NCI-H1930 (cell line): ENCODE results near the gene LRPAP1.
A peak's percentile ranks its signal among the peaks of the same experiment; 100 is the strongest.
"Not testable (repeated sequence)": the region's sequence is repeated elsewhere in the genome, so short reads cannot be mapped to it uniquely, and the experiment has no call there.

Source experiments
- DNase-seq, 2 experiments: peaks; one replicate each; lab custom pipeline; 2025; lab: John Stamatoyannopoulos, UW

LRPAP1 gene

GRCh38 chr4:3531879-3532750 lies at the start of gene LRPAP1:
LRPAP1 (minus strand) TSS chr4:3532422; CDS start chr4:3532412, 10 bp downstream.
- DNase-seq: peak; percentile 83 to 92

DNA sequence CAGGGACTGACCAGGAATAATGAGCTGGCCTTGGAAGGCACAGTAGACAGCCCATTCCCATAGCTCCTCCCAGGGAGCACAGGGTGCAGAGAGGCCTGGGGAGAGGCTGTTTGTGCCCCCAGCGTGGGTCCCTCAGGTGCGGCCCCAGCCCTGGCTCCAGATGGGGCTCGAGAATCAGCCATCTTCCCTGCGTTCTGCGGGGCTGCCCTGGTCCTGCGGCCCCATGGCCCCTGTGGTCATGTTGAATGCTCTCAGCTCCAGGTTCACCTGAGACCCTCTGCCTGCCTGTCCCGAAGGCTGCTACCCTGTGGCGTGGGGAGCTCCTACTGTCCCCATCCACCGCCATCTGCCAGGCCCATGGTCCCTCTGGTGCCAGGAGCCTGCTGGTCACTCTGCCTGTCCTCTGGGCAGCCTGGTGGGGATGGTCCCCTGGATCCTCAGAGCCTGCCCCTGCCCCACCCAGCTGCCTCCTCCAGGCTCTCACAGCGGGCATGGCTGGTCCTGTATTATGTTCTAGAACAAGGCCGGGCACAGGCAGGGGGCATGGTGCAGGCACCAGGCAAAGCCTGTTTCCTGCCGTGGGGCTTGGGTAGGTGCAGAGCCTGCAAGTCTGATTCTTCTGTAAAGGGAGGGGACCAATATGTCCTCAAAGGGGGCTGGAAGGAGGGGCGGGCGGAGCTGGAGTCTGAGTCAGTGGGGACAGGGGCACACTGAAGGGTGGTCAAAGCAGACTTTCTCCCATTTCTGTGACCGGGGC lies 49.3 kb upstream of the LRPAP1 start:
- not testable (repeated sequence) for DNase-seq

DNA sequence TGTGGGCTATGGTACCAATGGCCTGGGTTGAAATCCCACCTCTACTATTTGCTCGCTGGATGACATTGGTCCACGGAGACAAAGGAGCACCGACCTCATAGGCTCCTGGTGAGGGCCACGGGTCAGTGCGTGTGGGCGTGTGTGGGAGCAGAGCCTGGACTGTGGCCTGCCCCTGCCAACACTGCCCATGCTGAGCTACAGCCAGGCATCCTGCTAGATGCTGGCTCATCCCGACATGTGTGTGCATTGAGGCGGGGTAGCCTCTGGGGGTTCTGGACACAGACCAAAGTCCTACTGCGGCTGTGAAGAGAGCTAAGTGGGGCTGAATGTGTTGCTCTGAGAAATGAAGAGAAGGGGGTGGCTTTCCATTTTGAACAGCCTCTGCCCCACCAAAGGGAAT lies 48.6 kb upstream of the LRPAP1 start:
- not testable (repeated sequence) for DNase-seq

DNA sequence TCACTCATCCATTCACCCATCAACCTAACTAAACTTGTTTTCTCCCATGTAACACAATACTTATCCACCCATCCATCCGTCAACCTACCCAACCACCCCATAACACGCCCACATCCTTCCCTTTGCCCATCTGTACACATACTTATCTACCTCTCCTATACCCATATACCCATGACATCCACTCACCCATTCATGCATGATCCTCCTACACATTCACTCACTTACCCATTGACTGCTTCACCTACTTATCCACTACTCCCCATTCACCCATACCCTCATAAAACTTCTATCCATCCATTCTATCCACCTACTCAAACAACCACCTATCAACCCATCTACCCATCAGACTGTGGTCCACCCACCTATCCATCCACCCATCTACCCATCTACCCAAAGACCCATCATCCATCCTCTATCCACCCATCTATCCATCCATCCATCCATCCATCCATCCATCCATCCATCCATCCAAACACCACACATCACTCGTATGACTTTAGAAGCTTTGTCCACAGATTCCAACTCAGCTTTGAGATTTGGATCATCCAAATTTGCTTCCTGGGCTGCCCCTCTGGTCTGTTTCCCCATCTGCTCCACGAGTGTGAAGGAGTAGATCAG lies 46.4 kb upstream of the LRPAP1 start:
- not testable (repeated sequence) for DNase-seq

DNA sequence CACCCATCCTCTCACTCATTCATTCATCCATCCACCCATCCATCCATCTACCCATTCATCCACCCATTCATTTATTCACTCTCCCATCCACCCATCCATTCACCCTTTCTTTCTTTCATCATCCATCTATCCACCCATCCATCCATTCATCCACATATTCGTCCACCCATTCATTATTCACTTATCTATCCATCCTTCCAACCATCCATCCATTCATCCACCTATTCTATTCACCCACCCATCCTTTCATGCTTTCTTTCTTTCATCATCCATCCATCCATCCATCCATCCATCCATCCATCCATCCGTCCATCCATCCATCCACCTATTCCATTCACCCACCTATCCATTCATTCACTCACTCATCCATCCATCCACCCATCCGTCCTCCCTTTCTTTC lies 45.8 kb upstream of the LRPAP1 start:
- DNase-seq: not testable (repeated sequence)

DNA sequence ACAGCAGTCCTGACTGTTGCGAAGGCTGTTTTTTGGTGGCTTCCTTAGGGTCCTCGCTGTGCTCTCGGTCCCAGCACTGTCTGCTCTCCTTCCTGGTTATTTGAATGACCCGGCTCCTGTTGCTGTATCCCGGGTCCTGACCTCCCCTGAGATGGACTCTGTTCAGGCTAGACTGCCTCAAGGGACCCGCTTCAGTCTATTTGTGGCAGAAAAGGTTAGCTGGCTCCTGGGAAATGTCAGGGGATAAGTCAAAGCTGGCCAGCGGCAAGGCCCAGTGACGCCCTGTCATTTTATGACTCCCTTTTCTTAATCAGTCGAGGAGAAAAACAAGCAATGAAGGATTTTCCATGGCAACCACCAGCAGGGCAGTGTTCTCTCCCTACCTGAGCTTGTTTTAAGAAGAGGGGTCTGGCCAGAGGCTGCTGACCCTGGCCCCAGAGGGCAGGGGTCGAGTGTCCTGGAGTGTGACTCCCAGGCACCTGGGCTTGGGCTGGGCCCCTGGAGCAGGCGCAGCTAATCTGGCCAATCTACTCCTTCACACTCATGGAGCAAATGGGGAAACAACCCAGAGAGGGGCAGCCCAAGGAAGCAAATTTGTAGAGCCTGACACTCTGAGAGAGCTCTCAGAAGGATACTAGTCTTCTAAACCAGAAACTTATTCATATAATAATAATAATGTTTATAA lies 45.1 kb upstream of the LRPAP1 start:
- not testable (repeated sequence) for DNase-seq

DNA sequence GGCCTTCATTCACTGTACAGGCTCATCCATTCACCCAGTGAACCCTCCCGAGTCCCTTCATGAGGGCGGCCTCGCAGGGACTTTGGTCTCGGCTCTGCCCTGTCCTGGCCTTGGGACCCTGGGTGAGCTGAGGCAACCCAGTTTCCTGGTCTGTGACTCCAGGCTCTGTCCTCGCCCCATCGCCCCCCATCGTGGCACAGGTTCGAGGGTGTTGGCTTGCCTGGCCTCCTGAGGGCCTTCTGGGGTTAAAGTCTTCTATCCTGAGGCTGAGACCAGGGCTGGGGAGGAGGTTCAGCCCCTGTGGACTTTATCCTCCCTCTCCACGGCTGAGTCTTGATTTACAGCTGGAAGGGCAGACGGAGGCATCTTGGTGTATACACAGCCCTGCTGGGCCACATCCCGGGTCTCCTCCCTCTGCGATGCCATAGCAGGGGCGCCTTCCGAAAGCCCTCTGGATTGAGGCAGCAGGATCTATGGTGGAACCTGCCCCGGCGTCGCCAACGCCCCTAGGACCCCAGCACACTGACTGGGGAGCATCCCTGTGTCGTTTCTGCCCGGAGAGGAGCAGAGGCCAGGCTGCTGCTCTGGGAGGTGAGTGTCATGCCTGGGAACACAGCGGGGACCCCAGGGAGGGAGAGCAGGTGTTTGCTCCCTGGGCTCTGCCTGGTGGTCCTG lies 44.4 kb upstream of the LRPAP1 start:
- not testable (repeated sequence) for DNase-seq

- DNase-seq: not testable (repeated sequence)
These were observed 43.5 kb upstream of the LRPAP1 start for GRCh38 chr4:3575426-3576369.

GRCh38 chr4:3574865-3575264 lies 42.6 kb upstream of the LRPAP1 start:
- not testable (repeated sequence) for DNase-seq

GRCh38 chr4:3574346-3574745 lies 42.1 kb upstream of the LRPAP1 start:
- DNase-seq: not testable (repeated sequence)

DNA sequence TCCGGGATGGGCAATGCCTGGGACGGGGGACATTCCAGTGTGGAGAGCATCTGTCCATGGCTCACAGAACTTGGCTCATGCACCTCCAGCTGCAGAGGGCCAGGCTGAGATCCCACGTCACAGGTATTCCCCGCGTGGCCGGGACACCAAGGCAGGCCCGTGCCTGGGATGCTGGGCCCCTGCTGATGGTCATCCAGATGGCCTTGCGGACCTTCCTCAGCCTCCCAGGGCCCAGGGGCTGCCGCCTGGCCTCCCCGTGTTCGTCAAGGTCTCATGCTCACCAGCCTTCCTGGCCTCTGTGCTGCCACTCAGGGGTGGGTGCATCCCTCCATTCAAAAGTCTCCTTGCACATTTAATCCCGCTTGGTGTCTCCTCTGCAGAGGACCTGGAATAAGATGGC lies 40.9 kb upstream of the LRPAP1 start:
- DNase-seq: no peak

DNA sequence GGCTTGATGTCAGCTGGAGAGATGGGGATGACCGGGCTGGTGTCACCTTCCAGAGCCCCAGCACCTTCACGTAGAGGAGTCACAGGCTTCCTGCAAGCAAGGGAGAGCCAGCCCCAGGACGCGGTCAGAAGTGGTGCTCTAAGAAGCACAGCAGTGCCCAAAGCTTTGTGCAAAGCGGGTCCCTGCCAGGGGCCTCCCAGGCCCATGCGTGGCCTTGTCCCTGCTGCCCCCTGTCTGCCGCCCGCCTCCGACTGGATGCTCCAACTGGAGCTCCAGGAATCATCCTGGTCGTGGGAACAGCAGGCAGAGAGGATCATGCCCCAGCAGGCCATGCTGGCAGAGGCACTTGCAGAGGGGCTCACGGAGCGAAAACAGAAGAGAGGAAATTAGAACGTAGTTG lies 40.1 kb upstream of the LRPAP1 start:
- DNase-seq: no peak

- no peak for DNase-seq
These were observed 39.7 kb upstream of the LRPAP1 start for GRCh38 chr4:3571921-3572320.

DNA sequence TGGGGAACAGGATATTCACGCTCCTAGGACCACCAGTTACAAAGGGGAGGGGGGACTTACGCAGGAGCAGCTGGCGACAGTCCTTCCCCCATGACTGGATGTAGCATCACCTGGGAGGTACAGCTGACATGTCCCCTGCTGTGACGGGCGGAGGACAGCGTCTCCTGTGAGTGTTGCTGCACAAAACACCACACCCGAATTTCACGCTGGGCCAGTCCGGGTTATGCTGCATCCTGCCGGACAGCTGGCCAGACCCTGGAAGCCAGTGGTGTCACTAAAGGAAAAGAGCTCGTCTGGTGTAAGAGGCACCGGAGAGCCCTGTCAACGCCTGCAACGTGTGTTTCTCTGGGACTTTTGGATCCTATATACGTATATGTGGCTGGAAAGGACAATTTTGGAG lies 38.7 kb upstream of the LRPAP1 start:
- DNase-seq: not testable (repeated sequence)

- DNase-seq: not testable (repeated sequence)
These were observed 37.4 kb upstream of the LRPAP1 start for GRCh38 chr4:3569611-3570010.

DNA sequence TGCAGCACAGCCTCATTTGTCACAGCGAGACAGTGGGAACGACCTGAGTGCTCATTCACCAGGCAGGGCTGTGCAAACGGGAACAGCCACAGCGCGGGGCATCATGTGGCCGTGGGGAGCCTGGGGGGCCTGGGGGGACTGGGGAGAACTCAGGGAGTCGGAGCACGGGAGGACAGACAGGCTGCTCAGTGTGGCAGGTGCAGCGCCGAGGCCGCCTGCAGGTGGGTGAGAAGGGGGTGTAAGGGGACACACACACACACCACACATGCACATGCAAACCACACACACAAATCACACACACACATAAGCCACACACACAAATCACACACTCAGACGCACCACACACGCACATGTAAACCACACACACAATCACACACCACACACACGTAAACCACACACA lies 34.5 kb upstream of the LRPAP1 start:
- DNase-seq: not testable (repeated sequence)

- not testable (repeated sequence) for DNase-seq
These were observed 34.1 kb upstream of the LRPAP1 start for GRCh38 chr4:3566301-3566700.

DNA sequence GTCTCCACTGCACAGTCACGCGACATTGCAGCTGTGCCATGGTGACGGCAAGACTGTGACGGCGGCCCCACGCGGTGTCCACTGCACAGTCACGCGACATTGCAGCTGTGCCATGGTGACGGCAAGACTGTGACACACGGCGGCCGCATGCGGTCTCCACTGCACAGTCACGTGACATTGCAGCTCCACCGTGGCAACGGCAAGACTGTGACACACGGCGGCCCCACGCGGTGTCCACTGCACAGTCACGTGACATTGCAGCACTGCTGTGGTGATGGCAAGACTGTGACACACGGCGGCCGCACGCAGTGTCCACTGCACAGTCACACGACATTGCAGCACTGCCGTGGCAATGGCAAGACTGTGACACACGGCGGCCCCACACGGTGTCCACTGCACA lies 32.7 kb upstream of the LRPAP1 start:
- not testable (repeated sequence) for DNase-seq

DNA sequence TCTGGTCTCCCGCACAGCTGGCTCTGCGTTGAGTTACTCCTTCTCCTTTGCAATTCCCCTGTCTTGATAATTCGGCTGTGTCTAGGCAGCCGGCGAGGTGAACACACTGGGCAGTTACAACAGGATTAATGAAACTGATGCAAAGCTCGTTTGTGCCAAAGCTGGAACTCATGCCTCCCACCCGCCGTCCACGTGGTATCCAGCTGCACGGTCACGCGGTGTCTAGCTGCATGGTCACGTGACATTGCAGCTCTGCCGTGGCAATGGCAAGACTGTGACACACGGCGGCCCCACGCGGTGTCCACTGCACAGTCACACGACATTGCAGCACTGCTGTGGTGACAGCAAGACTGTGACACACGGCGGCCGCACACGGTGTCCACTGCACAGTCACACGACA lies 31.2 kb upstream of the LRPAP1 start:
- no peak for DNase-seq

DNA sequence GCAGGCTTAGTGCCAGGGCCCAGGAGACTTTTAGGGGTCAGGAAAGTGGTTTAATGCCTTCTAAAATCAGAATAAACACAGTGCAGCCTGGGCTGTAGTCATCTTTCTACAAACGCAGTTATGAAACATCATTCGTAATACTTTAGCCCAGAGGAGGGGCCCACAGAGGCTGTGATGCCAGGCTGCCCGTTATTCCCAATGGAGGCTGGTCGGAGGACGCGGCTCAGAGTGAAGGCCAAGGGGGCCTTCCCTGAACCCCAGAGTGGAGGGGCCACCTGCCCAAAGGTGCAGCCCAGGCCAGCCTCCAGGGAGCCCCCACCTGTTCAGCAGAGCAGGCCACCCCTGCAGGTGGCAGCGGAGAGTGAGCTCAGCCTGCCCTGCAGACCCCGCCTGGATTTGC lies 29.9 kb upstream of the LRPAP1 start:
- DNase-seq: not testable (repeated sequence)
